HG02798 (cell line): ENCODE results near the gene MFRP.
A peak's percentile ranks its signal among the peaks of the same experiment; 100 is the strongest.

Experiments
- ATAC-seq: cut with Tn5 transposase; IDR thresholded peaks from one replicate; pipeline ENCODE4 v1.9.1; 2021; ENCODE audit warnings: mild to moderate bottlenecking; ENCODE audit not compliant: unreplicated experiment, poor library complexity

MFRP gene

GRCh38 chr11:119319136-119319699, 27.3 kb downstream of the MFRP start:
- no peak for ATAC-seq

GRCh38 chr11:119318240-119319135, 28.0 kb downstream of the MFRP start:
- ATAC-seq: peak; percentile 39

GRCh38 chr11:119317592-119318239, 28.8 kb downstream of the MFRP start:
- no peak for ATAC-seq

- no peak for ATAC-seq
Measured at GRCh38 chr11:119316729-119317591, 29.5 kb downstream of the MFRP start, which contains the start of gene MCAM. TSS of gene MCAM (minus strand) at chr11:119317130. CDS start at chr11:119317101, 29 bp downstream.

- no peak for ATAC-seq
Measured at GRCh38 chr11:119316016-119316728, 30.3 kb downstream of the MFRP start.

- ATAC-seq: peak; percentile 41
Measured at GRCh38 chr11:119315131-119316015, 31.1 kb downstream of the MFRP start.

GRCh38 chr11:119314726-119315125, 31.8 kb downstream of the MFRP start:
- no peak for ATAC-seq

- ATAC-seq: no peak
Measured at GRCh38 chr11:119310682-119311052, 35.8 kb downstream of the MFRP start.

GRCh38 chr11:119309953-119310681, 36.4 kb downstream of the MFRP start:
- no peak for ATAC-seq

- ATAC-seq: no peak
Measured at GRCh38 chr11:119309411-119309810, 37.1 kb downstream of the MFRP start.

GRCh38 chr11:119307974-119308373, 38.5 kb downstream of the MFRP start:
- no peak for ATAC-seq

GRCh38 chr11:119307219-119307618, 39.3 kb downstream of the MFRP start:
- no peak for ATAC-seq

- no peak for ATAC-seq
Measured at GRCh38 chr11:119306373-119306890, 40.1 kb downstream of the MFRP start.

GRCh38 chr11:119305556-119306372, 40.7 kb downstream of the MFRP start:
- ATAC-seq: no peak

- ATAC-seq: no peak
Measured at GRCh38 chr11:119303227-119303718, 43.2 kb downstream of the MFRP start.

- no peak for ATAC-seq
Measured at GRCh38 chr11:119300198-119300964, 46.1 kb downstream of the MFRP start.
